Measurements from ENCODE around the gene OGFOD3. TPM values are rescaled to one million over a fixed set of nuclear protein-coding genes. Genes with fewer than 3 reads are reported as not detected.

The OGFOD3 gene
- total RNA-seq, 2 experiments from 2014 or later: 22.0 to 25.0 TPM

DNA sequence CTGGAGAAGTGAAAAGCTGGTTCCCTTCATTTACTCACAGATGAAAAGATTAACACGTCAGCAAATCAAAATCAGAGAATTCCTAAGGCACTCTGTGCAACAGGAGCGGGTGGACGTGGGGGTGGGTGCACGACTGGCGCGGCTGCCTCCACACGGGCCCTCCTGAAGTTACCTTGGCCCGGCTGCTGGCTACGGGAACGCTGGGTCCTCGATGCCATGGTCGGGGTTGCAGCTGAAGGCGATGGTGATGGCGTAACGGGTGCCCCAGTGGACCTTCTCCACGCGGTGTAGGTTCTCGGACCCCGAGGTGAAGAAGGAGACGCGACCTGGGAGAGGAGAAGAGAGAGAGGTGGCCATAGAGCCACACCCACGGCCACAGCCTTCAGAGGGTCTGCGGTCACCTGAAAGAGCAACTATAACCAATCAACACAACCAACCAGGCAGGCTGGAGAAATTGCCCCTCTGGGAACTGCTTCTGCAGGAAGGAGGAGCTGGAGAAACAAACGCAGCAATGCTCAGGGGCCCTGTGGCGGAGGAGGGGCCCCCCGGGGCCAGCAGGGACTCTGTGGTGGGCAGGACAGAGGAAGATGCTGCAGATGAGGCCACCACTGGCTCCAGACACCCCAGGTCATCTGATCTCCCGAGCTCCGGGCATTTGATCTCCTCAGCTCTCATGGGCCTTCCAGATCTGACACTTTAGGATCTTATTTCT lies 26.0 kb downstream of the OGFOD3 start:
- intact Hi-C loops (cut with micrococcal nuclease): no loop called here
- TF ChIP-seq, protein P1, sequence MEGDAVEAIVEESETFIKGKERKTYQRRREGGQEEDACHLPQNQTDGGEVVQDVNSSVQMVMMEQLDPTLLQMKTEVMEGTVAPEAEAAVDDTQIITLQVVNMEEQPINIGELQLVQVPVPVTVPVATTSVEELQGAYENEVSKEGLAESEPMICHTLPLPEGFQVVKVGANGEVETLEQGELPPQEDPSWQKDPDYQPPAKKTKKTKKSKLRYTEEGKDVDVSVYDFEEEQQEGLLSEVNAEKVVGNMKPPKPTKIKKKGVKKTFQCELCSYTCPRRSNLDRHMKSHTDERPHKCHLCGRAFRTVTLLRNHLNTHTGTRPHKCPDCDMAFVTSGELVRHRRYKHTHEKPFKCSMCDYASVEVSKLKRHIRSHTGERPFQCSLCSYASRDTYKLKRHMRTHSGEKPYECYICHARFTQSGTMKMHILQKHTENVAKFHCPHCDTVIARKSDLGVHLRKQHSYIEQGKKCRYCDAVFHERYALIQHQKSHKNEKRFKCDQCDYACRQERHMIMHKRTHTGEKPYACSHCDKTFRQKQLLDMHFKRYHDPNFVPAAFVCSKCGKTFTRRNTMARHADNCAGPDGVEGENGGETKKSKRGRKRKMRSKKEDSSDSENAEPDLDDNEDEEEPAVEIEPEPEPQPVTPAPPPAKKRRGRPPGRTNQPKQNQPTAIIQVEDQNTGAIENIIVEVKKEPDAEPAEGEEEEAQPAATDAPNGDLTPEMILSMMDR (IDR thresholded peaks at IDR 0.05): no peak
- Mint-ChIP-seq H3K27me3 (no peaks in the 10 kb centered on the region), H3K27ac (no peak overlapping the region), H3K4me1 (ENCODE audit: low read depth) (no peaks in the 10 kb centered on the region), H3K4me3 (no peak overlapping the region), H3K36me3 (ENCODE audit: low read depth) (peaks cover 1% of the 10 kb centered on the region), H3K9me3 (no peaks in the 10 kb centered on the region)
- no peak for ATAC-seq
- CTCF ChIA-PET: interaction anchor here (1.2 kb wide), 1 partner anchor 41 kb away, joined by 3 read pairs; no protein-coding TSS in a partner anchor
- no peak for DNase-seq
- POLR2A ChIA-PET: no interaction called here

DNA sequence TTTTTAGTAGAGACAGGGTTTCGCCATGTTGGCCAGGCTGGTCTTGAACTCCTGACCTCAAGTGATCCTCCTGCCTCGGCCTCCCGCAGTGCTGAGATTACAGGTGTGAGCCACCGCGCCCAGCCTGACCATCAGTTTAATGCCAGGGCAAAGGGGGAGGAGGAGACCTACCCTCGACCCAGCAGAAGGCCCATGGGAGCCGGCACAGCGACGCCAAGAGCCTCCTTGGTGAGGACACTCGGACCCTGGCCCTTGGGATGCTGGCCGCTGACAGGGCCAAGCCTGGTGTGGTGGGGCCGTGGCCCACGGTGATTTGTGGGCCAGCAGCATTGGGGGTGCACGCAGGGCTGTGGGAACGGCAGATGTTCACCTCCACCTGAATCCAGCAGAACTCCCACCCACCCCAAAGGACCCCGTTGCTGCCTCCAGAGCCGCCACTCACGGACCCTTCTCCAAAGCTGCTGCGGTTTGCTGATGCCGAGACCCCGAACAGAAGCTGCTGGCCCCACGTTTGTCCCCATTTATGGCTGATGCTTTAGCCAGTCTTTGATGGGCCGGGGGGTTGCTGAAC lies 26.8 kb downstream of the OGFOD3 start:
- H3K27ac Mint-ChIP-seq: no peak overlapping the region
- no peaks in the 10 kb centered on the region for H3K9me3 Mint-ChIP-seq
- POLR2A ChIA-PET: no interaction called here
- DNase-seq (no peak), ATAC-seq (no peak)
- no peak overlapping the region for H3K4me3 Mint-ChIP-seq
- CTCF ChIA-PET: no interaction called here
- no peaks in the 10 kb centered on the region for H3K27me3 Mint-ChIP-seq
- TF ChIP-seq, protein P1 (IDR thresholded peaks at IDR 0.05): no peak
- H3K4me1 Mint-ChIP-seq (ENCODE audit: low read depth): no peaks in the 10 kb centered on the region
- intact Hi-C loops (cut with micrococcal nuclease): no loop called here
- H3K36me3 Mint-ChIP-seq (ENCODE audit: low read depth): peaks cover 1% of the 10 kb centered on the region

DNA sequence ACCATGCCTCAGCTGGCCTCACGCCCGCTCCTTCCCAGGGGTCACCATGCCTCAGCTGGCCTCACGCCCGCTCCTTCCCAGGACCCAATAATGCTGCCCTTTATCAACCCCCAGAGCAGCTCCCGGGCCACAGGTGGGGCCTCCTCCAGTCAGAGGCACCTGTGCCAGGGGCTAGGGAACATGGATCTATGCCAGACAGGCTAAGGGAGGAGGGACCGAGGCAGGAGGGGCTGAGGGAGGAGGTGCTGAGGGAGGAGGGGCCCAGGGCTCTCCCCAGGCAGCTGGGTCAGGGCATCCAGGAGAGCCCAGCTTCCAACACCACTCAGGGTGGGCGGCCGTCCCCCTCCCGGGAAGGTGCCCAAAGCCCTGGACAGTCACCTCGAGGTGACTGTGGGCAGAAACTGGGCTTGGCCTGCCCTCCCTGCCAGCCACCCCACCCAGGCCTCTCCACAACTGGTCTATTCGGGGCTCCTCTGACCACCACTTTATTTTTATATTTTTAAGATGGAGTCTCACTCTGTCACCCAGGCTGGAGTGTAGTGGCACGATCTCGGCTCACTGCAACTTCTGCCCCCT lies 27.4 kb downstream of the OGFOD3 start:
- intact Hi-C loops (cut with micrococcal nuclease): no loop called here
- CTCF ChIA-PET: no interaction called here
- H3K4me1 Mint-ChIP-seq (ENCODE audit: low read depth): no peaks in the 10 kb centered on the region
- DNase-seq (no peak), ATAC-seq (no peak)
- H3K27ac Mint-ChIP-seq: no peak overlapping the region
- TF ChIP-seq, protein P1 (IDR thresholded peaks at IDR 0.05): no peak
- H3K36me3 Mint-ChIP-seq (ENCODE audit: low read depth): peaks cover 1% of the 10 kb centered on the region
- H3K9me3 Mint-ChIP-seq: no peaks in the 10 kb centered on the region
- H3K4me3 Mint-ChIP-seq: no peak overlapping the region
- POLR2A ChIA-PET: no interaction called here
- no peaks in the 10 kb centered on the region for H3K27me3 Mint-ChIP-seq

DNA sequence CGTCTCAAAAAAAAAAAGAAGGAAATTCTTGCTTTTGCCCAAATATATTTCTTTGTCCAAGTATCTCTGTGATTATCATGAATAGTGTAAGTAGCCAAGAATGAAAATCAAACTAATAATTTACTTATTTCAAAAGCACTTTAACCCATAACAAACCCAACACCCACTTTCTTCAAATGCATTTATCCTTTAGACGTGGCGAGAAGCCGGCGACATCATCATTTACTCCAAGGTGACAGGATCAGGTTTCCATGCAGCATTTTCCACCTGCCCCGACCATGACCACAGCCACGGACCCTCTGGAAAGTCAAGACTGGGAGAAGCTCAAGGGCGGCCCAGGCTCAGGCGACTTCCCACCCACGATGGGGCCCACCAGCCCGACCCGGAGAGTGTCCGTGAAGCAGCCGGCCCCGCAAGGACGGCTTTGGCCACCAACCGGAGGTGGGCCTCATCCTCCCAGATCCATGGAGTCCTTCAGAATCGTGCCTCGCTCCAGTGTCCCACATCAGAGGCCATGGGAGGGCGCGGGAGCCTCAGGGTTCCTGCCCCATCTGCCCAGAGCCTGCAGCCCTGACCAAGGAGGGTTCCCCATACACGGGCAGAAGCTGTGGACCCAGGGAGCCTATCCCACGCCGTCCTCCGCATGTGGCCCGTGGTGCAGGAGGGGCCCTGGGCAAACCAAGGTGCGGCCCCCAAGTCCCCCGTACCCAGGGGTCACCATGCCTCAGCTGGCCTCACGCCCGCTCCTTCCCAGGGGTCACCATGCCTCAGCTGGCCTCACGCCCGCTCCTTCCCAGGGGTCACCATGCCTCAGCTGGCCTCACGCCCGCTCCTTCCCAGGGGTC lies 28.1 kb downstream of the OGFOD3 start:
- CTCF ChIA-PET: no interaction called here
- Mint-ChIP-seq H3K27me3 (no peaks in the 10 kb centered on the region), H3K9me3 (no peaks in the 10 kb centered on the region), H3K27ac (no peak overlapping the region), H3K4me3 (no peak overlapping the region), H3K4me1 (ENCODE audit: low read depth) (no peaks in the 10 kb centered on the region), H3K36me3 (ENCODE audit: low read depth) (peaks cover 1% of the 10 kb centered on the region)
- TF ChIP-seq, protein P1 (IDR thresholded peaks at IDR 0.05): no peak
- POLR2A ChIA-PET: interaction anchor here (0.6 kb wide), 1 partner anchor 17 kb away, joined by 3 read pairs; no protein-coding TSS in a partner anchor
- ATAC-seq (no peak), DNase-seq (no peak)
- intact Hi-C loops (cut with micrococcal nuclease): no loop called here

Data from activated CD8-positive, alpha-beta T cell treated with anti-CD3 and anti-CD28 coated beads for 36 hours (primary cell).